HG03196 (cell line): Measurements from ENCODE around the gene USP17L21.
"Not testable (repeated sequence)": the region's sequence is repeated elsewhere in the genome, so short reads cannot be mapped to it uniquely, and the experiment has no call there.

Experiments
- ATAC-seq: cut with Tn5 transposase; IDR thresholded peaks from one replicate; pipeline ENCODE4 v1.9.1; 2021; ENCODE audit not compliant: unreplicated experiment

USP17L21 gene

GRCh38 chr4:9262572-9262971 lies at the start of gene USP17L21:
TSS of gene USP17L21 (plus strand) at chr4:9262872. CDS start at chr4:9262872, 0 bp downstream.
- ATAC-seq = not testable (repeated sequence)

GRCh38 chr4:9214701-9215100 lies 48.0 kb upstream of the USP17L21 start:
- not testable (repeated sequence) for ATAC-seq

GRCh38 chr4:9215105-9215504 lies 47.6 kb upstream of the USP17L21 start, which contains the start of gene USP17L11:
TSS of gene USP17L11 (plus strand) at chr4:9215405. CDS start at chr4:9215405, 0 bp downstream.
- not testable (repeated sequence) for ATAC-seq

GRCh38 chr4:9219852-9220251 lies 42.8 kb upstream of the USP17L21 start, which contains the start of gene USP17L12:
TSS of gene USP17L12 (plus strand) at chr4:9220152. CDS start at chr4:9220152, 0 bp downstream.
- not testable (repeated sequence) for ATAC-seq

- ATAC-seq = not testable (repeated sequence)
Observed at GRCh38 chr4:9224596-9224995, 38.1 kb upstream of the USP17L21 start, which contains the start of gene USP17L13. TSS of gene USP17L13 (plus strand) at chr4:9224896. CDS start at chr4:9224896, 0 bp downstream.

GRCh38 chr4:9230249-9230648 lies 32.4 kb upstream of the USP17L21 start:
- ATAC-seq = not testable (repeated sequence)

GRCh38 chr4:9234085-9234484 lies 28.6 kb upstream of the USP17L21 start, which contains the start of gene USP17L15:
TSS of gene USP17L15 (plus strand) at chr4:9234385. CDS start at chr4:9234385, 0 bp downstream.
- ATAC-seq = not testable (repeated sequence)

GRCh38 chr4:9238461-9238860 lies 24.2 kb upstream of the USP17L21 start:
- not testable (repeated sequence) for ATAC-seq

- ATAC-seq = not testable (repeated sequence)
Observed at GRCh38 chr4:9243579-9243978, 19.1 kb upstream of the USP17L21 start, which contains the start of gene USP17L17. TSS of gene USP17L17 (plus strand) at chr4:9243879. CDS start at chr4:9243879, 0 bp downstream.

- ATAC-seq = not testable (repeated sequence)
Observed at GRCh38 chr4:9247953-9248680, 14.6 kb upstream of the USP17L21 start, which contains the start of gene USP17L18. TSS of gene USP17L18 (plus strand) at chr4:9248630. CDS start at chr4:9248630, 0 bp downstream.

- ATAC-seq = not testable (repeated sequence)
Observed at GRCh38 chr4:9253078-9253477, 9.6 kb upstream of the USP17L21 start, which contains the start of gene USP17L19. TSS of gene USP17L19 (plus strand) at chr4:9253378. CDS start at chr4:9253378, 0 bp downstream.

GRCh38 chr4:9257824-9258223 lies 4.8 kb upstream of the USP17L21 start, which contains the start of gene USP17L20:
TSS of gene USP17L20 (plus strand) at chr4:9258124. CDS start at chr4:9258124, 0 bp downstream.
- not testable (repeated sequence) for ATAC-seq

- ATAC-seq = not testable (repeated sequence)
Observed at GRCh38 chr4:9267319-9267718, 4.6 kb downstream of the USP17L21 start, which contains the start of gene USP17L22. TSS of gene USP17L22 (plus strand) at chr4:9267619. CDS start at chr4:9267619, 0 bp downstream.

GRCh38 chr4:9271719-9272118 lies 9.0 kb downstream of the USP17L21 start:
- not testable (repeated sequence) for ATAC-seq
